NCI-H187 treated with DMSO at 0.1 percent for 48 hours (cell line): Measurements from ENCODE around the gene C5.
A peak's percentile ranks its signal among the peaks of the same experiment; 100 is the strongest.

Source experiments
- DNase-seq: peaks from one replicate; lab custom pipeline; 2025; lab: John Stamatoyannopoulos, UW

The C5 gene

GRCh38 chr9:120941046-120941770 lies 108.9 kb downstream of the C5 start:
- no peak for DNase-seq

DNA sequence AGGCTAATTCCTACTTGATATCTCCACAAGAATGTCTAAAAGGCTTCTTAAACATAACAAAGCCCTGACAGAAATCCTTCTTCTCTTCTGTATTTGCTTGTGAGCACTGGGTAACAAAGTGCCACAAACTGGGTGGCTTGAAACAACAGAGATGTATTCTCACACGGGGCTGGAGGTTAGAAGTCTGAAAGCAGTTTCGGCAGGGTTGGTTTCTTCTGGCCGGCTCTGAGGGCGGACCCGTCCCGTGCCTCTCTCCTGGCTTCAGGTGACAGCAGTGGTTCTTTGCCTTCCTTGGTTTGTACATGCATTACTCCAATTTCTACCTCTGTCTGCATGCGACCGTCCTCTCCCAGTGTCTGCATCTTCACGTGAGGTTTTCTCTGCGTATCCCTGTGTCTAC lies 109.5 kb downstream of the C5 start:
- no peak for DNase-seq

DNA sequence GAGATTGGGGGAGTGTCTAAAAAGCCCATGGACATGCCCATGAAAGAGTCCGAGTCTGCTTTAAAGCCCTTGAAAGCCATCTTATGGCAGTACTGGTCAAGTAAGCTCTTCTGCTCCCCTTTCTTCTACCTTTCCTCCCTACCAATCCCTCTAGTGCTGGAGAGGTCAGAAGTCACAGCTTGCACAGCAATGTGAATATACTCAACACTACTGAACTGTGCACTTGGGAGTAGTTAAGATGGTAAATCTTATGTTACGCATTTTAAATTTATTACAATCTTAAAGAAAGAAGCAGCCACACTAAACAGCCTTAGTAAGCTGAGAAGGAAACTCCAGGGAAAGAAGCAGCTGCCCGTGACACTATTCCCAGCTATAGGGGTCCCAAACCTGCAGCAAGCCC lies 111.2 kb downstream of the C5 start:
- DNase-seq: no peak

GRCh38 chr9:120937596-120937995 lies 112.5 kb downstream of the C5 start:
- DNase-seq: no peak

DNA sequence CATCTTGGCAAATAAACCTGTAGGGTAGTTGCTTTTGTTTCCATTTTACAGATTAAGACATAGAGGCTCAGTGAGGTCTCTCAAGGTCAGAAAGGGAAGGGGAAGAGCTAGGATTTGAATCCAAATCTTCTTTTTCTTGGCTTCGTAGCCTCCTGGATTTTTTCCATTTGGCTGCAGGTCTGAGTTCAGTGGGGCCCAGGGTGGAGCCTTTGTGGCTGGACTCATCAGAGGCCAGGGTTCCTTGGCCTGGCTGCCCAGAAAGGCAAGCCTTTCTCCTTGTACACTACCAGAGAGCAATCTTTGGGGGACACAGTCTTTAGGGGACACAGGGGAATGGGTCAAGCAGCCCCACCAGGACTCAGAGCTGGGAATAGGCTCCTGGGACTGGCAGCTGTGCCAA lies 112.9 kb downstream of the C5 start:
- no peak for DNase-seq

DNA sequence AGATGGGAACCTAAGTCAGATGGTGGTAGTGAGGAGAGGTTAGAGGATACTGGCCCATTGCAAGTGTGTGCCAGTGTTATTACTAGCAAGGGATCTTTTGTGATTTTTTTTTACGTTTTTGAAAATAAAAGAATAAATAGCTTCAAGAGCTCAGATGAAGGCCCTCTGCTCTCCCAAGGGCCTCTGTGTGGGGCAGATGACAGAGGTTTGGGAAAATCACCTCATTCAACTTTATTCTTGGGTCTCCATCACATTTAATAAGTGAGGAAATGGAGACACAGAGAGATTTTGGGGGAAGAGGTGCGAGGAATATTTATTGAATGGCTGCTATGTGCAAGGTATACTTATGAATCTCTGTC lies 113.3 kb downstream of the C5 start:
- DNase-seq: no peak

GRCh38 chr9:120936011-120936763 lies 113.9 kb downstream of the C5 start:
- DNase-seq: peak; percentile 32

GRCh38 chr9:120935383-120935857 lies 114.7 kb downstream of the C5 start:
- peak; percentile 2 for DNase-seq

- no peak for DNase-seq
These were observed 115.8 kb downstream of the C5 start for GRCh38 chr9:120934281-120934680.

DNA sequence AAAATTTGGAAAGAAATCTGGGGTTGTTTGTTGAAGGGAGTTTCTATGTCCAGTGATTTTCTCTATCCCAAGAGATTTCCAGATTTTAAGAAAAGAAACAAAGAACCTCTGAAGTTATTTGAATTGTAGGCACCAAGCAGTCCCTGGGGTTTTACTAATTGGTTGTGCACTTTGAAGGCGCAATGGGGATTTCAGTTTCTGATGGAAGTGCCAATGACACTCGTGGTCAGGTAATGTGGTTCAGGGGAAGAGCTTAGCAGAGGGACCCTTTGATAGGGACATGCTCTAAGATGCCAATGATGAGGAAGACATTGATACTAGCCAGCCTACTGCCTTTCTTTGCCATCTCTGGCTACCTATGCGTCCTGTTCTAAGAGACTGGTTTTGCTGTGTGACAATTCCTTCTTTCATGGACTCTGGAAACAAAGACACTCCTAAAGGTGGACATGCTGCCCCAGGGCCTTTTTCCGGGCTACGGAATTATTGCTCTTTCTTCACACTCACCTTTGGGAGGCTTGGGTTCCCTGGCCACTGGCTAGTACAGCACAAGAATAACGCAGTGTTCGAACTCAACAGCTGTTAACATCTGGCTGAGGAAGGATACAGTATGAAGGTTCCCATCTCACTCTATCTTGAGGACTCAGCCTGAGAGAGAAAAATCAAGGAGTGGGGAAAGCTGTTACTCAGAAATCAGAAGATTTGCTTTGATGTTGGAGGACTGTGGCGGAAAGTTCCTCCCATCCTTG lies 116.6 kb downstream of the C5 start:
- DNase-seq: no peak

GRCh38 chr9:120932086-120932823 lies 117.8 kb downstream of the C5 start:
- no peak for DNase-seq

GRCh38 chr9:120931231-120932085 lies 118.6 kb downstream of the C5 start:
- DNase-seq: no peak

DNA sequence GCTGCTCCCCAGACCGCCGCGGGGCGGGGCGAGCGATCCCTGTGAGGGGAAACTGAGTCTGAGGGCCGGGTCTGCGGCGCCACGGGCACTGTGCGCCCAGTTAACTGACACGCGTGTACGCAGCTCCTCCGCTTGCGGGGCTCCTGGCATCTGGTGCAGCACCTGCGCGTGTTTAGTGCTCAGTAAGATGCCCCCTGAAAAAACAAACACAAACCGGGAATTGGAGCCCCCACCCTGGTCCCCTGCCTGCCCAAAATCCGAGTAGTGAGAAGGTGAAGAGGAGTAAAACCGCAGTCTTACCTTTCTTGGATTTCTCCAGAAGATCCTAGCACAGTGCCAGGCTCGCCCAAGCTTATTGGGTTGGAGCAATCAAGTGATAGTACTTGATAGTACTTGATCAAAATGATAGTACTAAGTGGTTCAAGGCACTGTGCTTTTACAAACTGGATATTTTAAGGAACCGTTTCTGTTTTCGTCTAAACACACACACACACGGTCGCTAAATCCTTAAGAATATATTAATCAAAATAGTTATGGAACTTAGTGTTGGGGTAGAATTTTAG lies 120.8 kb downstream of the C5 start:
- DNase-seq: no peak

DNA sequence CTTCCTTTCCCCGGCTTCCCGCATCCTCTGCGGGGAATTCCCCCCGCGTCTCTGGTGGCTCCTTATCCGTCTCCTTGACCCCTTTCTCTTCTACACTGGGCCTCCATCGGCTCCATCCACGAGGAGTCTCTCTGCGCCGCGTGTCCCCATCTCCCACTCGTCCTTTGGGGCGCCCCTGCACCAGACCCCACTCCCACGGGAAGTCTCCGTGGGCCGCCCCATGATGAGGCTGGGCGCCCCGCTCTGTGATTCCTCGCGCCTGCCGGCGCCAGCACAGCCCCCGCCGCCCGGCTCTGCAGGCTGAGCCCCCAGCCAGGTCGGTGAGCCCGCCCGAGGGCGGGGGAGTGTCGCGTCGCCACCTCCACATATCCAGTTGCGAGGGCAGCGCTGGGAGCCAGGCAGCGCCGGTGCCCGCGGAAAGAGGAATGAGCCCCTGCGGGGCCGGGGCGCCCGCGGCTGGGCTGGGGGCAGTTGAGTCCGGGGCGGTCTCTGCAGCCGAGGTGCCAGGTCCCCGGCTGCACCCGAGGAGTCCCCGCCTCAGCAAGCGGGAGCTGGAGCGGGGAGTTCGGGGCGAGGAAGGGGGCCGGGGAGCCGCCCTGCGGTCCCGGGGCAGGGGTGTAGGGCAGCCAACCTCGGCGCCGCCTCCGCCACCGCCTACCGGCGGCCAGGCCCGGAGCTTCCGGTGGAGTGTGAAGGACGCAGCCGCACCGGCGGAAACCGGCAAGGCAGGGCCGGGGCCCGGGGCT lies 121.4 kb downstream of the C5 start:
- no peak for DNase-seq

DNA sequence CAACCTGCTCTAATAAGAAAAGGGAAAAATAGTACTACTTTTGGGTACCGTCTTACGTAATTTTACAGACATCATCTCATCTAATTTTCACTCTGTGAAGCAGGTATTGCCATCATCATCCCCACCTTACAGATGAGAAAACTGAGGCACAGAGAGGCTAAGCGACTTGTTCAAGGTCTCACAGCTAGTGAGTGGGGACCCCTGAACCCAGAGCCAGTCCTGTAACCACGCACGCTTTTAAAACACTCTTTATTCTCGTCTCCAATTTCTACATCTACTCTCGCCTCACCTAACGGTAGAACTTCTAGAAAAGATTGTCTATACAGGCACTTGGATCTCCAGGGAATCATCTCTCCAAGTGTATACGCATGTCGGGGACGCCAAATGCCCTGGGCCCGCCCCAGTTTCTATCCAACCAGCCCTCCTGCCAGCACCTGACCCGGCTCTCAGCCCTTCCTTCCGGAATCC lies 122.0 kb downstream of the C5 start:
- DNase-seq: no peak

- no peak for DNase-seq
These were observed 122.6 kb downstream of the C5 start for GRCh38 chr9:120927269-120928014.

DNA sequence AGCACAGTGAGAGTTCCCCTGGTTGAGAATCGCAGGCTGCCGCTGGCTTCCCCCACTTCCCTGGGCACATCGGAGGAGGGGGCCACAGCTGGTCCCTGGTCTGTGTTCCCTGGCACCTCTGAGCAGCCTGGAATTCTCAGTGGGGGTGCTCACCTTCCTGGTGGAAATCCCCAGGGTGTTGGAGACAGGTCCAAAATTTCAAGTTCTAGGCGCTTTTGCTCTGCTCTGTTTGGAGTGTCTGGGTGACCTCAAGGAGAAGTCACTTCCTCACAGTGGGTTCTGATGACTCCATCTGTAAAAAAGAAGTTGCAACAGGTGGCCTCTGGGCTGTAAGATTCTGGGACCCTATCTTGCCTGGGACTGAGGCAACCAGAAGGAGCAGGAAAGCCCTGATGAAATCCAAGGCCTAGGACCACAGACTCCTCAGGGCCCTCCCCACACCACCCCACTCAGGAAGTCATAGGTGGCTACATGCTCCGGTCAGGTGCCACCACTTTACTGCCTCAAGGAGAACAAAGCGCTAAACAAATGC lies 123.6 kb downstream of the C5 start, which contains the start of gene TRAF1:
TRAF1 (minus strand) TSS at position 400 of the 532 bp plus-strand sequence. CDS start 721 bp downstream, outside the sequence.
- no peak for DNase-seq

DNA sequence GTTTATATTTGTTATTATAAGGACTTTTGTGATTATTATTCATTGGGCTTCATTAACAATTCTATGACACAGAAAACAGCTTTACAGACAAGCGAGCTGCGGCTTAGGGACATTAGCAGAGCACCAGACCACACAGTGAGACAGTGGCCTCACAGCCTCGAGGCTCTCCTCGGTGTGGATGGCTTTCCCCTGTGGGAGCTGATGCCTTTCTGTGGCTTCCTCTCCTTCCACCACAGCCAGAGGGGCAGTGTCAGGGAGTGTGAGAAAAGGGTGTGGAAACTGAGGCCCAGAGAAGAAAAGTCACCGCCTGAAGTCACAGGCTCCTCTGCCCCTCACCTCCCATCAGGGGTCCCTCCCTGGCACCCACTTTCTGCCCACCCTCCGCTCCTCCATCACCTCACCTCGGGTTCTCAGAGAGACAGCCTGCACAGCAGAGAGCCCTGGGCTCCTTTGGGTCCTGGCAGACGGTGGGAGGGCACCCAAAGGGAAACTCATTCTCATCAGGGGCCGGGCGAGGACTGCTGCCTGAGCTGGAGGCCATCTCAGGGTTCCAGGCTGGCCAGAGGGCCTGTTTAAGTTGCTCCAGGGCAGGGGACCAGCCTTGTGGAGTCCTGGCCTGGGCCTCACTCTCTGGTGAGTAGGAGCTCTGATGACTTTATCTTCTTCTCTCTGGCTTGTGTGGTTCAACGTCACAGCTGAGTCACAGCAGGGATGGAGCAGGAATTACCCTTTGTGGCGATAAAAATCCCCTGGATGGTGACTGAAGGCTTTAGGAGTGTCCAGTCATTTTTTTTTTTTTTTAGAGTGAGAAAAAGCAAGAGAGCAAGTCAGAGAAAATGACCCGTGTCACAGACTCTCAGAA lies 124.3 kb downstream of the C5 start:
- DNase-seq: no peak
